GM15510 (cell line): ENCODE results near the gene MERTK.
A peak's percentile ranks its signal among the peaks of the same experiment; 100 is the strongest.

Source experiments
- POLR2A ChIP-seq: IDR thresholded peaks from 3 replicates; pipeline ENCODE4 v1.6.1; 2011; ENCODE audit warnings: borderline replicate concordance; ENCODE audit not compliant: insufficient read length; ENCODE audit errors: extremely low read depth

MERTK gene

DNA sequence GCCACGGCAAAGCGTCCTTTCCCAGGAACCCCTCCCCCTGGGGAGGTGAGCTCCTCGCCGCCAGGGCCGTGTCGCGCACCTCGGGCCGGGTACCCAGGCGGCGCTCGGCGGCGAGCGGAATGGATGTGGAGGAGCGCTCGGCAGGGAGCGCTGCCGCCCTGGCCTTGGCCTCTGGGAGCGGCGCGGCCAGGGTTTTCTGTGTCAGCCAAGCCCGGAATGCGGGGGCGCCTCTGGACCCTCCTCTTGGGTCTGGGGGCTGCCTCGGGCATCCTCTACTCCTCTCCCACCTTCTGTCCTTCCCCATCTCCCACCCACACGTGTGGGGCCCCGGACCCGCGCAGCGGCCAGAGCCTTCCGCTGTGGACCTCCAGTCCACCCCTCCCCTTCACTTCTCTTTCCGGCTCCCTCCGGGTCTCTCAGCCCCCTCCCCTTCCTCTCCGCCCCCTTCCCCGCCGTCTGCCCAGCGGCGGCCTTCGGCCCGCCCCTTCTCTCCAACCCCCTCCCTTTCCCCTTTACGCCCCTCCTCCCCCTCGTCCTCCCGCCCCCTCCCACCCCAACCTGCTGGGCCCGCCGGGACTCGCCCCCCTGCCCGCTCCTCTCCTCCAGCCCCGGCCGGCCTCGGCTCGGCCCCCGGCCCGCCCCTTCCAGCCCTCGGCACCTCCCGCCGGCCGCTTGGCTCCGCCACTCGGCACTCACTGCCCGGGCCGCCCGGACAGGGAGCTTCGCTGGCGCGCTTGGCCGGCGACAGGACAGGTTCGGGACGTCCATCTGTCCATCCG is at the start of gene MERTK:
MERTK (plus strand) TSS at position 684 of the 779 bp plus-strand sequence. CDS start 129 bp downstream, outside the sequence.
- peak; percentile 35 for TF ChIP-seq POLR2A

- TF ChIP-seq POLR2A: peak; percentile 84
These were observed 14.5 kb upstream of the MERTK start, which contains the start of gene ANAPC1 for GRCh38 chr2:111883661-111884591. Gene ANAPC1 (minus strand): TSS chr2:111884193. CDS start chr2:111880825, 3,368 bp downstream.

GRCh38 chr2:111884592-111884964 is 13.8 kb upstream of the MERTK start:
- TF ChIP-seq POLR2A: no peak

DNA sequence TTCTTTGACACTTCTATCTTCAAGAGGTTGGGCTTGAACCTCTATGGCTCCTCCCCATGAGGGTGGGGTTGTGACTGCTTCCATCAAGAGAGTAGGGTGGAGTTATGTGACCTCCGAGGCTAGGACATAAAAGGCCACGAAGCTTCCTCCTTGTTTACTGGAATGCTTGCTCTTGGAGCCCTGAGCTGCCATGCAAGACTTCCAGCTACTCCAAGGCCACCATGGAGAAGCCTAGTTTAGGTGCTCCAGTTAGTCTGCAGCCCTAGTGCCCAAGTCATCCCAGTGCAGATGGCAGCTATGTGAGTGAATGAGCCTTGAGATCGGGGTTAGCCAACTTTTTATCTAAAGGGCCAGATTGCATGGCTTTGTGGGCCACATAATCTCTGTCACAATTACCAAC is 2.4 kb upstream of the MERTK start:
- no peak for TF ChIP-seq POLR2A

- TF ChIP-seq POLR2A: no peak
These were observed 1.8 kb upstream of the MERTK start for GRCh38 chr2:111896576-111896975.

DNA sequence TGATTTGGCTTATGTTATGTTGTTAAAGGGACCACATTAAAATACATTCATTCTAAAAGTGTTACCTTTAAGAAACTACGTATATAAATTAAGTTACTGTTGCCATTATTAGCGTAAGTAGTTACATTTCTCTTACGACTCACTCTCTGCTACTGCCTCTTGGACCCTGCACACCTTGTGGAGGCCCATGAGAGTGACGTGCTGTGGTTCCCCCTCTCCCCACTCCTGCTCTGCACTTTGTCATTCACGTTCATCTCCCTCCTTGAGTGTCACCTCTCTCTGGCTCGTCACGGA is 830 bp upstream of the MERTK start:
- TF ChIP-seq POLR2A: no peak

DNA sequence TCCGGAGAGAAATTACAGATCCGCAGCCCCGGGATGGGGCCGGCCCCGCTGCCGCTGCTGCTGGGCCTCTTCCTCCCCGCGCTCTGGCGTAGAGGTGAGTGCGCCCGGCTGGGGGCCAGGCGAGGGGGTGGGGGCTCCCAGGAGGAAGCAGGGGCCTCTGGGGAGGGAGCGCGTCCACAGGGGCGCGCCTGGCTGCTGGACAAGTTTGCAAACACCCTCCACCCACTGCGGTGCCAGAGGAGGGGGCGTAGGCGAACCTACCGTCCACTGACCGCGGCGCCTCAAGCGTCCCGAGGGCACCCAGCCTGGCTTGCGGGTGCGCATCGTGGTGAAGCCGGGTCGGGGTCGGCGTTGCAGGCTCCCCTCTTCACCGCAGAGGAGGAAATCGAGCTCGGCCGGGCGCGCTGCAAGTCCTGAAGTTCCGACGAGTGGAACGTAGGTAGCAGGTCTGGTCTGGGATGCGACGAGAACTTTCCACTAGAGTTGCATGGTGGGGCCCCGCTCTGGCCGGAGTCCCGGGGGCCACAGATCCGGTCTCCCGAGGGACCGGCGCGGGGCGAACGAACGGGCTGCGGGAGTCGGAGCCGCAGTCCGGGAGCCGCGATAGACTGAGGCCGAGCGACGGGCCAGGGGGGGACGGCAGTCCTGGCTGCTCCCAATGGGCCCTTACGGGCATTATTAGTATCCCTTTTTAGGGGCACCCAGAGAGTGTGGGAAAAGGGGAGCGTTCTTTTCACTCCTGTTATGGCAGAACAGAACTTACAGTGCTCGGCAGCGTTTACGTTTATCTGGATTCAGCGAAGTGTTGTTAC is 502 bp downstream of the MERTK start:
- no peak for TF ChIP-seq POLR2A

DNA sequence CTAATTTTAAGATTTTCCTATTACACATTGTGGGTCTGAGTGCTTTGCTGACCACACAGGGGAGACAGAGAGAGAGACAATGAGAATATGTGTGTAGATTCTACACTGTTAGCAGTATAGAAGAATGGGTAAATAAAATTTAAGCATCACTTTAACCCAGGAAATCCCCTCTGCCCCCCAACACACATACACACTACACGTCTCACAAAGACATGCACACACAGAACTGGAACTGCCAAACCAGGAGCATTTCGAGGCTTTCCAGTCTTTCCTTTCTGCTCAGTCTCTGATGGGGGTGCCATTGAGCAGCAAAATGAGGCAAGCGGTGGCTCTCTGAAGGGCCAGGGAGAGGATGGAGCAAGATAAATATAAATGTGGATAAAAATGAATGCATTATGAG is 2.5 kb downstream of the MERTK start:
- TF ChIP-seq POLR2A: no peak

GRCh38 chr2:111903516-111903915 is 5.1 kb downstream of the MERTK start:
- no peak for TF ChIP-seq POLR2A

DNA sequence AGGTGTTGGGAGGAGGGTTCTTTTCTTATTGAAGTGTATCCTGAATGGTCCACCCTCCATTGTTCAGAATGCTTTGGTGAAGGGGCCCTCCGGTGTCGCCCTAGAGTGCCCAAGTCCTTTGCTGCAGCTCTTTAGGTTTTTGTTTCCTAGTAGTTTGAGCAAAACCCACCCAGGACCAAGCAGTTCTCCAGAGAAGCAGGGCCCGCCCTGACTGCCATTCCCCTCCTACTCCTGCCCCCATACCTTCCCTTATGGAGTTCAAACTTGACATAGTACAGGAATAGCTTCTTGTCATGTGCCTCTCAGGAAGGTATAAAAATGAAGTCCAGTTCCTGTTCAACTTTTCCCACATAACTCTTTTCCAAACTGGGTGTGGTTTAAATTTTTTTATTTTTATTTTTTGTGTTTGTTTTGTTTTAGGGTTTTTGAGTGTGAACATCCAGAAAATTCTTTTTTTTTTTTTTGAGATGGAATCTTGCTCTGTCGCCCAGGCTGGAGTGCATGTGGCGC is 5.6 kb downstream of the MERTK start:
- TF ChIP-seq POLR2A: no peak

GRCh38 chr2:111904726-111905474 is 6.5 kb downstream of the MERTK start:
- TF ChIP-seq POLR2A: no peak

GRCh38 chr2:111905990-111906735 is 7.8 kb downstream of the MERTK start:
- no peak for TF ChIP-seq POLR2A

DNA sequence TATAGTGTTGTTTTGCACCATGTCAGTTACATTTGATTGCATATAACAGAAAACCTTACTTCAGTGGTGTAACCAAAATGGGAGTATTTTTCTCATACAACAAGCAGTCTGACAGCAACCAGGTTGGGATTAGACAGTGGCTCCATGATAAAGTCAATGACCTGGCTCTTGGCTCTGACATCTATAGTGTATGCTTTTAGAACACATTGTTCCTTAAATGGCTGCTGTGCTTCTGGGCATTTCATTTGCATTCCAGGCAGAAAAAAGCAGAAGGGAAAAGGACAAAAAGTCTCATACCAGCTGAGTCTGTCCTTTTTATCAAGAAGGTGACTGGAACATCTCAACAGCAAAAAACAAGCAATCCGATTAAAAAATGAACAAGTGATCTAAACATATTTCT is 10.2 kb downstream of the MERTK start:
- TF ChIP-seq POLR2A: no peak
